HepG2 (cell line): ENCODE measurements around the gene ZNF212. TPM values are rescaled to one million over a fixed set of nuclear protein-coding genes. Genes with fewer than 3 reads are reported as not detected.

Experiments used
- CHD2 ChIP-seq: IDR thresholded peaks from 2 replicates; pipeline ENCODE4 v1.6.1; 2011; ENCODE audit warnings: low read depth, low read length, improper control_type of control experiment
- HMG20B ChIP-seq: conservative IDR thresholded peaks from 2 replicates; pipeline ENCODE4 v1.6.1; 2016; ENCODE audit warnings: missing genetic modification reagents, missing compliant biosample characterization
- LCORL ChIP-seq, 2 experiments: fragments of 450-650 bp in 1 of 2; sonication (generic) in 1 of 2; formaldehyde crosslinking in 1 of 2; IDR thresholded peaks; 2 replicates each; pipeline versions ENCODE4 v1.5.0 to v1.6.1; 2017 to 2020; ENCODE audit warnings: antibody characterized with exemption in 1 of 2, missing genetic modification reagents in 1 of 2
- POLR2A ChIP-seq, 2 experiments: IDR thresholded peaks; 2 replicates each; pipeline ENCODE4 v1.6.1; 2011; ENCODE audit warnings: low read depth in 2 of 2, low read length in 2 of 2, mild to moderate bottlenecking in 1 of 2, moderate library complexity in 1 of 2; ENCODE audit not compliant: insufficient read depth in 1 of 2
- STAT5B ChIP-seq: sonication (generic); formaldehyde crosslinking; IDR thresholded peaks from 2 replicates; pipeline ENCODE4 v1.4.0; 2020; ENCODE audit warnings: missing genetic modification reagents
- ZBTB38 ChIP-seq: sonication (generic); formaldehyde crosslinking; IDR thresholded peaks from 2 replicates; pipeline ENCODE4 v1.5.1; 2020; ENCODE audit warnings: mild to moderate bottlenecking, missing genetic modification reagents
- ZNF563 ChIP-seq: sonication (generic); formaldehyde crosslinking; IDR thresholded peaks from 2 replicates; pipeline ENCODE4 v1.8.0; 2022; ENCODE audit warnings: mild to moderate bottlenecking, moderate library complexity, missing genetic modification reagents
- ZNF788 ChIP-seq: sonication (generic); formaldehyde crosslinking; IDR thresholded peaks from 2 replicates; pipeline ENCODE4 v1.5.0; 2020; ENCODE audit warnings: mild to moderate bottlenecking, missing genetic modification reagents, borderline replicate concordance
- ZNF891 ChIP-seq: sonication (generic); formaldehyde crosslinking; IDR thresholded peaks from 2 replicates; pipeline ENCODE4 v1.5.0; 2020; ENCODE audit warnings: mild to moderate bottlenecking, missing genetic modification reagents
- polyA plus RNA-seq, 8 experiments: library from polyadenylated mRNA; depleted of rRNA in 3 of 8; stranded (reverse) in 7 of 8; unstranded in 1 of 8; fragments of >200 nt; fragmentation: Illumina TruSeq in 4 of 8; extraction: Trizol in 4 of 8; gene quantifications; 2 replicates each; pipeline versions ENCODE4 v1.2.1 to v1.2.3, GENCODE V29; 2011 to 2016; ENCODE audit warnings: low read depth in 4 of 8, missing spikeins in 1 of 8, mixed read lengths in 1 of 8; ENCODE audit not compliant: insufficient read depth in 1 of 8
- total RNA-seq, 5 experiments: library from RNA; depleted of rRNA; stranded (reverse); fragments of >200 nt; fragmentation: Illumina TruSeq; extraction: Trizol; gene quantifications; 2 replicates each; pipeline ENCODE4 v1.2.3, GENCODE V29; 2016; ENCODE audit warnings: low read depth in 1 of 5
- TF ChIP-seq, protein P1 (sequence below): IDR thresholded peaks from 2 replicates; pipeline ENCODE4 v1.6.1; 2018; ENCODE audit warnings: missing genetic modification reagents
- TF ChIP-seq, protein P2 (sequence below): sonication (generic); formaldehyde crosslinking; IDR thresholded peaks from 2 replicates; pipeline ENCODE4 v1.4.0; 2020; ENCODE audit warnings: mild to moderate bottlenecking, missing genetic modification reagents
- TF ChIP-seq, protein P3 (sequence below), 2 experiments: sonication (generic) in 1 of 2; formaldehyde crosslinking in 1 of 2; IDR thresholded peaks; 2 replicates each; pipeline versions ENCODE4 v1.4.0 to v1.6.1; 2018 to 2020; ENCODE audit warnings: missing genetic modification reagents in 2 of 2, borderline replicate concordance in 1 of 2, low read depth in 1 of 2, mild to moderate bottlenecking in 1 of 2, missing biosample characterization in 1 of 2
- TF ChIP-seq, protein P4 (sequence below): sonication (generic); formaldehyde crosslinking; IDR thresholded peaks from 2 replicates; pipeline ENCODE4 v1.9.0; 2022; ENCODE audit warnings: low read depth, missing genetic modification reagents

The ZNF212 gene
- total and polyA plus RNA-seq, 2 of the 13 experiments (the other 11 are each of a cell fraction or from before 2014, with no cell fraction given) = 2.6 to 3.8 TPM

DNA sequence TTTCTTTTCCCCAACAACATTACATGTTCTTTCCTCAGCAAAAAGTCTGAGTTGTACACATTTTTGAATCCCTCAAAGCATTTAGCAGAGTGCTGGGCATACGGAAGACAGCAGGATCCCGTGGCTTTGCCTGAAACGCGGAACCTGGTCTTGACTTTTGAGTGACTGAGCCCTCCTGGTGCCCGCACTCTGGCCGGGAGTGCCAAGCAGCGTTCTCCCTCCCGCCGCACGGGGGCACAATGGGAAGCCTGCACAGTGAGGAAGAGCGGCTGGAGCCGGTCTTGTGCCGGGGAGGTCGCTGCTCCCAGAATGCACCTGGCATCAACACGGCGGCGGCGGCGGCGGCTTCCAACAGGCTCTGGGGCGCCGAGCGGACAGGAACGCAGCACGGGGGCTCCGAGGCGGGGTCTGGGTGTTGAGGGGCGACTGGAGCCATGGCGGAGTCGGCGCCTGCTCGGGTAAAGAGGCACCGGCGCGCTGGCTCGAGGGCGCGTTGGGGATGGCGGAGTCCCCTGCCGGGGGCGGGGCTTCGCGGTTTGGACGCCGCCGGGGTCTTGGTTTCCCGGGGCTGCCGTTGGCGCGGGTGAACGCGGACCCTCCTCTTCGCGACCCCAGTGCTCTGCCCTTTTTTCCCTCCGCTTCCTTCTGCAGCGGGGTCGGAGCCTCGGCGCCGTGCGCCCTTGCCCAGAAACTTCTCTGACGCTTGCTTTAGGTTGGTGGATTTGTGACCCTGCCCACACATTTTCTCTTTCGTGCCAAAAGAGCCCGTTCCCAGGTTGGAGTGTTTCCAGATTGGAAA lies at the start of gene ZNF212 (continued):
- TF ChIP-seq ZNF788 (peak; percentile 98), HMG20B (no peak), POLR2A (IDR thresholded peaks at IDR 0.05; ENCODE audit: insufficient read depth in 1 of 2, low read depth in 2 of 2, low read length in 2 of 2) (peak; percentile 47 to 71; a peak in 2 of 4 replicates), CHD2 (peak; percentile 22; the same call in 1 of the 2 replicates), ZNF891 (CRISPR knock-in tag) (peak; percentile 69), ZBTB38 (peak; percentile 75; the same call in 1 of the 2 replicates), STAT5B (no peak; the same call in 1 of the 2 replicates), ZNF563 (CRISPR knock-in tag) (peak; percentile 91), LCORL (IDR thresholded peaks at IDR 0.05) (no peak), LCORL (CRISPR knock-in tag; IDR thresholded peaks at IDR 0.05) (peak; percentile 68)
- TF ChIP-seq, protein P1, sequence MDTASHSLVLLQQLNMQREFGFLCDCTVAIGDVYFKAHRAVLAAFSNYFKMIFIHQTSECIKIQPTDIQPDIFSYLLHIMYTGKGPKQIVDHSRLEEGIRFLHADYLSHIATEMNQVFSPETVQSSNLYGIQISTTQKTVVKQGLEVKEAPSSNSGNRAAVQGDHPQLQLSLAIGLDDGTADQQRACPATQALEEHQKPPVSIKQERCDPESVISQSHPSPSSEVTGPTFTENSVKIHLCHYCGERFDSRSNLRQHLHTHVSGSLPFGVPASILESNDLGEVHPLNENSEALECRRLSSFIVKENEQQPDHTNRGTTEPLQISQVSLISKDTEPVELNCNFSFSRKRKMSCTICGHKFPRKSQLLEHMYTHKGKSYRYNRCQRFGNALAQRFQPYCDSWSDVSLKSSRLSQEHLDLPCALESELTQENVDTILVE = peak; percentile 86
- TF ChIP-seq, protein P2, sequence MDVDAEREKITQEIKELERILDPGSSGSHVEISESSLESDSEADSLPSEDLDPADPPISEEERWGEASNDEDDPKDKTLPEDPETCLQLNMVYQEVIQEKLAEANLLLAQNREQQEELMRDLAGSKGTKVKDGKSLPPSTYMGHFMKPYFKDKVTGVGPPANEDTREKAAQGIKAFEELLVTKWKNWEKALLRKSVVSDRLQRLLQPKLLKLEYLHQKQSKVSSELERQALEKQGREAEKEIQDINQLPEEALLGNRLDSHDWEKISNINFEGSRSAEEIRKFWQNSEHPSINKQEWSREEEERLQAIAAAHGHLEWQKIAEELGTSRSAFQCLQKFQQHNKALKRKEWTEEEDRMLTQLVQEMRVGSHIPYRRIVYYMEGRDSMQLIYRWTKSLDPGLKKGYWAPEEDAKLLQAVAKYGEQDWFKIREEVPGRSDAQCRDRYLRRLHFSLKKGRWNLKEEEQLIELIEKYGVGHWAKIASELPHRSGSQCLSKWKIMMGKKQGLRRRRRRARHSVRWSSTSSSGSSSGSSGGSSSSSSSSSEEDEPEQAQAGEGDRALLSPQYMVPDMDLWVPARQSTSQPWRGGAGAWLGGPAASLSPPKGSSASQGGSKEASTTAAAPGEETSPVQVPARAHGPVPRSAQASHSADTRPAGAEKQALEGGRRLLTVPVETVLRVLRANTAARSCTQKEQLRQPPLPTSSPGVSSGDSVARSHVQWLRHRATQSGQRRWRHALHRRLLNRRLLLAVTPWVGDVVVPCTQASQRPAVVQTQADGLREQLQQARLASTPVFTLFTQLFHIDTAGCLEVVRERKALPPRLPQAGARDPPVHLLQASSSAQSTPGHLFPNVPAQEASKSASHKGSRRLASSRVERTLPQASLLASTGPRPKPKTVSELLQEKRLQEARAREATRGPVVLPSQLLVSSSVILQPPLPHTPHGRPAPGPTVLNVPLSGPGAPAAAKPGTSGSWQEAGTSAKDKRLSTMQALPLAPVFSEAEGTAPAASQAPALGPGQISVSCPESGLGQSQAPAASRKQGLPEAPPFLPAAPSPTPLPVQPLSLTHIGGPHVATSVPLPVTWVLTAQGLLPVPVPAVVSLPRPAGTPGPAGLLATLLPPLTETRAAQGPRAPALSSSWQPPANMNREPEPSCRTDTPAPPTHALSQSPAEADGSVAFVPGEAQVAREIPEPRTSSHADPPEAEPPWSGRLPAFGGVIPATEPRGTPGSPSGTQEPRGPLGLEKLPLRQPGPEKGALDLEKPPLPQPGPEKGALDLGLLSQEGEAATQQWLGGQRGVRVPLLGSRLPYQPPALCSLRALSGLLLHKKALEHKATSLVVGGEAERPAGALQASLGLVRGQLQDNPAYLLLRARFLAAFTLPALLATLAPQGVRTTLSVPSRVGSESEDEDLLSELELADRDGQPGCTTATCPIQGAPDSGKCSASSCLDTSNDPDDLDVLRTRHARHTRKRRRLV (CRISPR knock-in tag) = peak; percentile 86; the same call in 1 of the 2 replicates
- TF ChIP-seq, protein P3, sequence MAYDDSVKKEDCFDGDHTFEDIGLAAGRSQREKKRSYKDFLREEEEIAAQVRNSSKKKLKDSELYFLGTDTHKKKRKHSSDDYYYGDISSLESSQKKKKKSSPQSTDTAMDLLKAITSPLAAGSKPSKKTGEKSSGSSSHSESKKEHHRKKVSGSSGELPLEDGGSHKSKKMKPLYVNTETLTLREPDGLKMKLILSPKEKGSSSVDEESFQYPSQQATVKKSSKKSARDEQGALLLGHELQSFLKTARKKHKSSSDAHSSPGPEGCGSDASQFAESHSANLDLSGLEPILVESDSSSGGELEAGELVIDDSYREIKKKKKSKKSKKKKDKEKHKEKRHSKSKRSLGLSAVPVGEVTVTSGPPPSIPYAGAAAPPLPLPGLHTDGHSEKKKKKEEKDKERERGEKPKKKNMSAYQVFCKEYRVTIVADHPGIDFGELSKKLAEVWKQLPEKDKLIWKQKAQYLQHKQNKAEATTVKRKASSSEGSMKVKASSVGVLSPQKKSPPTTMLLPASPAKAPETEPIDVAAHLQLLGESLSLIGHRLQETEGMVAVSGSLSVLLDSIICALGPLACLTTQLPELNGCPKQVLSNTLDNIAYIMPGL (CRISPR knock-in tag; IDR thresholded peaks at IDR 0.05; ENCODE audit: borderline replicate concordance in 1 of 2, low read depth in 1 of 2) = peak; percentile 98
- TF ChIP-seq, protein P4, sequence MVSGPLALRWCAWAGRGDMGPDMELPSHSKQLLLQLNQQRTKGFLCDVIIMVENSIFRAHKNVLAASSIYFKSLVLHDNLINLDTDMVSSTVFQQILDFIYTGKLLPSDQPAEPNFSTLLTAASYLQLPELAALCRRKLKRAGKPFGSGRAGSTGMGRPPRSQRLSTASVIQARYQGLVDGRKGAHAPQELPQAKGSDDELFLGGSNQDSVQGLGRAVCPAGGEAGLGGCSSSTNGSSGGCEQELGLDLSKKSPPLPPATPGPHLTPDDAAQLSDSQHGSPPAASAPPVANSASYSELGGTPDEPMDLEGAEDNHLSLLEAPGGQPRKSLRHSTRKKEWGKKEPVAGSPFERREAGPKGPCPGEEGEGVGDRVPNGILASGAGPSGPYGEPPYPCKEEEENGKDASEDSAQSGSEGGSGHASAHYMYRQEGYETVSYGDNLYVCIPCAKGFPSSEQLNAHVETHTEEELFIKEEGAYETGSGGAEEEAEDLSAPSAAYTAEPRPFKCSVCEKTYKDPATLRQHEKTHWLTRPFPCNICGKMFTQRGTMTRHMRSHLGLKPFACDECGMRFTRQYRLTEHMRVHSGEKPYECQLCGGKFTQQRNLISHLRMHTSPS = peak; percentile 91
